IMR-90 (cell line): ENCODE data around the gene NFE2L1. TPM values are rescaled to one million over a fixed set of nuclear protein-coding genes. Genes with fewer than 3 reads are reported as not detected.

ENCODE experiments used
- ATAC-seq: fragments of 200-7000 bp; cut with Tn5 transposase; 2 replicates; pipeline ENCODE4 v1.9.1; 2020; ENCODE audit warnings: low read depth, mild to moderate bottlenecking, moderate library complexity
- BruUV-seq: library from RNA; stranded (reverse); fragments of 400-500 nt; replicated peaks from 2 replicates; lab custom pipeline; 2021; lab: Mats Ljungman, UMichigan
- CTCF ChIA-PET: fragments of 300-600 bp; formaldehyde crosslinking; extraction: SDS; loops from one replicate; lab custom pipeline; 2021; ENCODE audit warnings: antibody characterized with exemption; lab: Yijun Ruan, JAX
- POLR2A ChIA-PET: fragments of 300-600 bp; sonication (Branson Sonifier 250); formaldehyde crosslinking; loops from one replicate; lab custom pipeline; 2022; ENCODE audit warnings: antibody characterized with exemption; ENCODE audit not compliant: unreplicated experiment; lab: Charles Lee
- DNase-seq: peaks from one replicate; pipeline ENCODE4 v3.0.0; 2013
- H2AFZ ChIP-seq: replicated peaks from 2 replicates; pipeline ENCODE3; 2013; ENCODE audit warnings: low read length, mild to moderate bottlenecking; ENCODE audit not compliant: poor library complexity
- H2AK5ac ChIP-seq: 2 replicates; pipeline ENCODE4 v1.6.1; 2013; ENCODE audit warnings: low read depth, low read length, inconsistent platforms
- H2AK9ac ChIP-seq: replicated peaks from 2 replicates; pipeline ENCODE3; 2013; ENCODE audit warnings: mild to moderate bottlenecking, low read depth, low read length, moderate library complexity; ENCODE audit not compliant: poor library complexity
- H2BK120ac ChIP-seq: 2 replicates; pipeline ENCODE4 v1.6.1; 2013; ENCODE audit warnings: low read depth, low read length, inconsistent platforms
- H2BK15ac ChIP-seq: 3 replicates; pipeline ENCODE4 v1.6.1; 2013; ENCODE audit warnings: low read depth, low read length, inconsistent platforms
- H2BK20ac ChIP-seq: 2 replicates; pipeline ENCODE4 v1.6.1; 2013; ENCODE audit warnings: low read depth, mild to moderate bottlenecking, inconsistent platforms, low read length, moderate library complexity
- H2BK5ac ChIP-seq: 2 replicates; pipeline ENCODE4 v1.6.1; 2013; ENCODE audit warnings: mild to moderate bottlenecking, low read depth, low read length, inconsistent platforms; ENCODE audit not compliant: poor library complexity, severe bottlenecking
- H3K14ac ChIP-seq: replicated peaks from 2 replicates; pipeline ENCODE4 v1.6.1; 2013; ENCODE audit warnings: low read depth, low read length, inconsistent platforms
- H3K18ac ChIP-seq: 2 replicates; pipeline ENCODE4 v1.6.1; 2013; ENCODE audit warnings: low read depth, low read length, control low read depth
- H3K23ac ChIP-seq: 2 replicates; pipeline ENCODE4 v1.6.1; 2013; ENCODE audit warnings: low read depth, low read length, inconsistent platforms
- H3K27ac ChIP-seq: 2 replicates; pipeline ENCODE4 v1.5.1; 2013; ENCODE audit warnings: mild to moderate bottlenecking, control low read depth, low read length; ENCODE audit not compliant: insufficient read depth
- H3K27me3 ChIP-seq: 2 replicates; pipeline ENCODE4 v1.6.1; 2013; ENCODE audit warnings: low read length; ENCODE audit not compliant: control insufficient read depth, insufficient read depth
- H3K36me3 ChIP-seq: 2 replicates; pipeline ENCODE4 v1.6.1; 2013; ENCODE audit warnings: low read length, mixed read lengths; ENCODE audit not compliant: control insufficient read depth, insufficient read depth
- H3K4ac ChIP-seq: 2 replicates; pipeline ENCODE4 v1.6.1; 2013; ENCODE audit warnings: low read depth, low read length, inconsistent platforms
- H3K4me1 ChIP-seq: 2 replicates; pipeline ENCODE4 v1.6.1; 2013; ENCODE audit warnings: low read length, mixed read lengths; ENCODE audit not compliant: control insufficient read depth, insufficient read depth
- H3K4me2 ChIP-seq: 2 replicates; pipeline ENCODE4 v1.6.1; 2013; ENCODE audit warnings: low read depth, mild to moderate bottlenecking, control low read depth, low read length, moderate library complexity
- H3K4me3 ChIP-seq: 2 replicates; pipeline ENCODE4 v1.5.1; 2013; ENCODE audit warnings: low read depth, mild to moderate bottlenecking, control low read depth, low read length, moderate library complexity; ENCODE audit not compliant: insufficient read depth
- H3K56ac ChIP-seq: 2 replicates; pipeline ENCODE4 v1.6.1; 2013; ENCODE audit warnings: low read length, inconsistent platforms; ENCODE audit not compliant: insufficient read depth; ENCODE audit errors: extremely low read depth
- H3K79me1 ChIP-seq, 2 experiments: 2 replicates each; pipeline ENCODE4 v1.6.1; 2013; ENCODE audit warnings: low read length in 2 of 2, inconsistent platforms in 1 of 2, low read depth in 1 of 2
- H3K9ac ChIP-seq: 2 replicates; pipeline ENCODE4 v1.6.1; 2013; ENCODE audit warnings: low read depth, low read length, control low read depth
- H3K9me1 ChIP-seq: 2 replicates; pipeline ENCODE4 v1.6.1; 2013; ENCODE audit warnings: low read length, inconsistent platforms; ENCODE audit not compliant: insufficient read depth
- H3K9me3 ChIP-seq: 2 replicates; pipeline ENCODE4 v1.6.1; 2013; ENCODE audit warnings: low read length; ENCODE audit not compliant: control insufficient read depth, insufficient read depth
- H4K20me1 ChIP-seq: 2 replicates; pipeline ENCODE4 v1.6.1; 2013; ENCODE audit warnings: low read length, inconsistent platforms; ENCODE audit not compliant: insufficient read depth
- H4K5ac ChIP-seq: 2 replicates; pipeline ENCODE4 v1.6.1; 2013; ENCODE audit warnings: mild to moderate bottlenecking, low read depth, low read length, control low read depth
- H4K8ac ChIP-seq, 2 experiments: 2 replicates each; pipeline ENCODE4 v1.6.1; 2013; ENCODE audit warnings: low read depth in 2 of 2, low read length in 2 of 2, control low read depth in 1 of 2, inconsistent platforms in 1 of 2
- H4K91ac ChIP-seq: 2 replicates; pipeline ENCODE4 v1.6.1; 2013; ENCODE audit warnings: low read depth, low read length, inconsistent platforms; ENCODE audit not compliant: insufficient read depth
- CHD1 ChIP-seq: IDR thresholded peaks from 2 replicates; pipeline ENCODE4 v1.6.1; 2012; ENCODE audit warnings: low read depth, low read length, improper control_type of control experiment
- SMC3 ChIP-seq: fragments of 150-350 bp; IDR thresholded peaks from 2 replicates; pipeline ENCODE4 v1.6.1; 2016; ENCODE audit warnings: low read depth, mild to moderate bottlenecking, antibody characterized with exemption, low read length, moderate library complexity
- WGBS, 2 experiments: methylation state at CpG; one replicate each; pipeline versions ENCODE4 v1.1.5 to v1.1.7; 2013; ENCODE audit warnings: missing lambda C conversion rate in 2 of 2; ENCODE audit not compliant: insufficient read length in 1 of 2; ENCODE audit errors: extremely low coverage in 2 of 2; 5-methylcytosine and 5-hydroxymethylcytosine counted together
- dilution Hi-C: fragments of 300-500 bp; cut with HindIII; formaldehyde crosslinking; loops from one replicate; pipeline ENCODE4 v1.14.3; 2018; ENCODE audit warnings: low sequenced_read_pairs; ENCODE audit not compliant: unreplicated experiment
- in situ Hi-C: fragments of 300-500 bp; cut with MboI; formaldehyde crosslinking; loops from 3 replicates; pipeline ENCODE4 v1.14.3; 2019; ENCODE audit warnings: low sequenced_read_pairs, inconsistent platforms, mixed read lengths
- intact Hi-C: fragments of 100-400 bp; cut with micrococcal nuclease; formaldehyde crosslinking; loops from 2 replicates; pipeline ENCODE4 v1.10.0; 2022
- polyA plus RNA-seq, 3 experiments: library from polyadenylated mRNA; depleted of rRNA; stranded (reverse); fragments of >200 nt; gene quantifications; 2 replicates each; pipeline ENCODE4 v1.2.3, GENCODE V29; 2012; ENCODE audit warnings: low replicate concordance in 1 of 3
- total RNA-seq: library from RNA; depleted of rRNA; stranded (reverse); fragments of >200 nt; gene quantifications from 2 replicates; pipeline ENCODE4 v1.2.3, GENCODE V29; 2012

NFE2L1 gene
- total and polyA plus RNA-seq, 2 of the 4 experiments (the other 2 are of a cell fraction) = 42.8 to 122 TPM

DNA sequence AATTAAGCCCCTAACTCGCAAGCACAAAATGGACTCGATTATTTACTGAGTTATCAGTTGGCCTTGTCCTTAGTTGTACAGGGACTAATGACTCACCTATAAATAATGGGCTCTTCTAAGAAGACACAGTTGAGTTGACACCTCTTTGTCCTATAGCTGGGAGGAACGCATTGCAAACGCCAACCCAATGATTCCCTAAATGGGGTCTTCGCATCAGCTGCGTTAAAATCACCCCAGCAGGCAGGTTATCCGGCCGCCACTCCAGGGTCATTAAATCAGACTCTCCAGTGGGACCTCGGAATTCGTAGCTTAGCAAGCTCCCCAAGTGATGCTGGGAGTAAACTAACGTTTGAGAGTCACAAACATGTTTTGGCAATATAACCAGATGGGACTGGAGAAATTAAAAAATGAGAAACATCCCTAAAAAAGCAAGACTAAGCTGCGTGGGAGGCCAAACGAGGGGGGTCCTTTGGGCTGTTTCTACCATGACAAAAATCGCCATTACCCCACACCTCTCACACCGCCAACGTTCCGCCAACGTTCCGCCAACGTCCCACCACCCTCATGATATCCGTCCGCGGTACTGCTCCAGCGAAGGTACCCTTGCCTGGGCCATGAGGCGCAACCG lies 932 bp upstream of the NFE2L1 start:
- dilution Hi-C loops (no loop called here), intact Hi-C loops (loop anchor here (5.0 kb wide), 1 partner anchor 445 kb away; no protein-coding TSS in a partner anchor), in situ Hi-C loops (no loop called here)
- Histone ChIP-seq H4K5ac (peak overlapping the region; percentile 99), H3K9me3 (no peaks in the 10 kb centered on the region), H3K9ac (peak overlapping the region; percentile 90), H3K36me3 (peaks cover 14% of the 10 kb centered on the region; the same call in 1 of the 2 replicates), H2AFZ (peak overlapping the region; percentile 98), H3K4ac (peak overlapping the region; percentile 98), H4K8ac (peak overlapping the region; percentile 94 to 100), H2BK20ac (0 out of 2 replicates have a peak overlapping the region, but pooled peaks have one; percentile 2), H3K23ac (peak overlapping the region; percentile 94), H4K91ac (peak overlapping the region; percentile 99), H3K9me1 (peaks cover 19% of the 10 kb centered on the region), H2AK9ac (peak overlapping the region; percentile 98), H3K14ac (peak overlapping the region; percentile 97), H2BK5ac (peak overlapping the region; percentile 97), H2AK5ac (peak overlapping the region; percentile 100), H2BK120ac (peak overlapping the region; percentile 87), H4K20me1 (peaks cover 20% of the 10 kb centered on the region), H2BK15ac (peak overlapping the region; percentile 87; the same call in 2 of the 3 replicates), H3K4me2 (peak overlapping the region; percentile 91), H3K4me3 (peak overlapping the region; percentile 79), H3K56ac (peak overlapping the region; percentile 68), H3K27me3 (no peaks in the 10 kb centered on the region), H3K4me1 (peaks cover 18% of the 10 kb centered on the region), H3K18ac (peak overlapping the region; percentile 92), H3K27ac (peak overlapping the region; percentile 98), H3K79me1 (peaks cover 11 to 59% of the 10 kb centered on the region in 2 experiments)
- DNase-seq = no peak
- no peak for TF ChIP-seq SMC3
- 0 out of 2 replicates have a peak, but pooled peaks have one; percentile 64 for TF ChIP-seq CHD1
- CTCF ChIA-PET = interaction anchor here (0.8 to 1.8 kb wide), 2 partner anchors 21 to 23 kb away, joined by 3 to 11 read pairs; no protein-coding TSS in a partner anchor
- WGBS, 2 experiments = 0% methylated on average over 7 of the region's 26 CpGs; no CpG with 5 or more reads in 1 of the 2 experiments
- no TSS peak for BruUV-seq
- POLR2A ChIA-PET = no interaction called here
- ATAC-seq = no peak
